Glomerular visceral epithelial cell (primary cell): ENCODE results near the gene CCBE1.

ENCODE experiments used
- DNase-seq: peaks from one replicate; pipeline ENCODE4 v3.0.0-alpha.2; 2016; ENCODE audit errors: extremely low spot score

Gene CCBE1

DNA sequence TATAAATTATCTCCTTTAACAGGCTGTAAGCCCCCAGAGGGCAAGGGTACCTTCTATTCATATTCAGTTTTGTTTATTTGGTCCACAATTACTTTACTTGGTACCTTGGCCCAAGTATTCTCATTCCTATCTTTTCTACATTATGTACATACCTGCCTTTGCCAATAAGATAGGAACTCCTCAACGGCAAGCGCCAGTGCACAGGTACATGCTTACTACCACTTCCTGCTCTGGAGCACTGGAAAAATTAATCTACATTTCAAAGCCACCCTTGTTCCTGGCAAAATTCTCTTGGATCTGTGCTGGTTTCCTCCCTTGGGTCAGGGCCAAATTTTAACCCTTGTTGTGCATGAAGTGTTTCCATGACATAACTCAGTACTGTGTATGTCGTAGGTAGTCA is 303.8 kb downstream of the CCBE1 start:
- no peak for DNase-seq

GRCh38 chr18:59388817-59389216 is 308.4 kb downstream of the CCBE1 start:
- no peak for DNase-seq

GRCh38 chr18:59387687-59388565 is 309.3 kb downstream of the CCBE1 start:
- no peak for DNase-seq

- no peak for DNase-seq
These were observed 310.1 kb downstream of the CCBE1 start for GRCh38 chr18:59386909-59387686.

- no peak for DNase-seq
These were observed 312.0 kb downstream of the CCBE1 start for GRCh38 chr18:59385191-59385590.

GRCh38 chr18:59383851-59384250 is 313.4 kb downstream of the CCBE1 start:
- no peak for DNase-seq

- DNase-seq, result no peak
These were observed 314.8 kb downstream of the CCBE1 start for GRCh38 chr18:59382383-59382782.

GRCh38 chr18:59381949-59382348 is 315.3 kb downstream of the CCBE1 start:
- no peak for DNase-seq
